H4 (cell line): ENCODE measurements around the gene KIF26A. TPM values are rescaled to one million over a fixed set of nuclear protein-coding genes. Genes with fewer than 3 reads are reported as not detected.

Experiments used
- DNase-seq: peaks from one replicate; pipeline ENCODE4 v3.0.0-alpha.2; 2015; ENCODE audit warnings: low spot score
- total RNA-seq: library from RNA; depleted of rRNA; stranded (reverse); fragments of >200 nt; shearing (Covaris generic); gene quantifications from 2 replicates; pipeline ENCODE4 v1.2.3, GENCODE V29; 2014

Gene KIF26A
- total RNA-seq, 1 experiment from 2014 or later: 0.77 TPM

GRCh38 chr14:104101086-104101621, 37.2 kb upstream of the KIF26A start:
- DNase-seq: no peak

- no peak for DNase-seq
Observed at GRCh38 chr14:104101651-104102281, 36.6 kb upstream of the KIF26A start.

GRCh38 chr14:104102282-104102914, 36.0 kb upstream of the KIF26A start:
- DNase-seq: no peak

- no peak for DNase-seq
Observed at GRCh38 chr14:104103061-104103445, 35.3 kb upstream of the KIF26A start.

GRCh38 chr14:104103446-104104075, 34.8 kb upstream of the KIF26A start:
- no peak for DNase-seq

GRCh38 chr14:104104076-104104901, 34.1 kb upstream of the KIF26A start:
- DNase-seq: no peak

- no peak for DNase-seq
Observed at GRCh38 chr14:104105071-104105821, 33.1 kb upstream of the KIF26A start.

- DNase-seq: no peak
Observed at GRCh38 chr14:104105822-104106470, 32.4 kb upstream of the KIF26A start.

- DNase-seq: no peak
Observed at GRCh38 chr14:104106471-104106991, 31.9 kb upstream of the KIF26A start.

- DNase-seq: no peak
Observed at GRCh38 chr14:104107101-104107581, 31.2 kb upstream of the KIF26A start.

- DNase-seq: no peak
Observed at GRCh38 chr14:104107611-104108569, 30.5 kb upstream of the KIF26A start.

- no peak for DNase-seq
Observed at GRCh38 chr14:104108570-104109541, 29.5 kb upstream of the KIF26A start.

- DNase-seq: no peak
Observed at GRCh38 chr14:104109731-104110361, 28.5 kb upstream of the KIF26A start.

GRCh38 chr14:104110491-104111209, 27.7 kb upstream of the KIF26A start:
- DNase-seq: no peak

GRCh38 chr14:104111301-104112112, 26.9 kb upstream of the KIF26A start:
- DNase-seq: no peak

- DNase-seq: no peak
Observed at GRCh38 chr14:104112113-104112505, 26.3 kb upstream of the KIF26A start.
